Testis (tissue), 3 donors: ENCODE data around the gene RNASEL. TPM values are rescaled to one million over a fixed set of nuclear protein-coding genes. Genes with fewer than 3 reads are reported as not detected.

Experiments
- DNase-seq: peaks from one replicate; pipeline ENCODE4 v3.0.0-alpha.2; 2019
- H3K27ac ChIP-seq, 2 donors: fragments of 200-600 bp; sonication (generic); one replicate each; pipeline ENCODE4 v1.5.1; 2019
- H3K27me3 ChIP-seq: fragments of 200-600 bp; sonication (generic); one replicate; pipeline ENCODE4 v1.5.1; 2019
- H3K36me3 ChIP-seq: fragments of 200-600 bp; sonication (generic); one replicate; pipeline ENCODE4 v1.5.1; 2017; ENCODE audit warnings: low read depth; ENCODE audit errors: missing control alignments
- H3K4me1 ChIP-seq: fragments of 200-600 bp; sonication (generic); one replicate; pipeline ENCODE4 v1.5.1; 2019
- H3K4me3 ChIP-seq, 2 donors: fragments of 200-600 bp; sonication (generic); one replicate each; pipeline ENCODE4 v1.5.1; 2017 to 2019
- H3K9me3 ChIP-seq: fragments of 200-600 bp; sonication (generic); one replicate; pipeline ENCODE4 v1.5.1; 2017
- CTCF ChIP-seq, 3 experiments: fragments of 450-650 bp in 2 of 3; fragments of 200-600 bp in 1 of 3; sonication (generic) in 1 of 3; IDR thresholded peaks; one replicate each; pipeline ENCODE4 v1.5.1; 2016 to 2019; ENCODE audit warnings: antibody characterized with exemption in 3 of 3, mild to moderate bottlenecking in 2 of 3, moderate library complexity in 1 of 3
- POLR2A ChIP-seq: fragments of 450-650 bp; IDR thresholded peaks from one replicate; pipeline ENCODE4 v1.6.1; 2017; ENCODE audit warnings: antibody characterized with exemption, mild to moderate bottlenecking, moderate library complexity
- WGBS, 2 donors: methylation state at CpG; one replicate each; pipeline ENCODE4 v1.1.5; 2018; 5-methylcytosine and 5-hydroxymethylcytosine counted together
- intact Hi-C: fragments of 100-400 bp; cut with DNase I; formaldehyde crosslinking; loops from one replicate; pipeline ENCODE4 v1.15.1; 2023; ENCODE audit warnings: low total_unique reads
- polyA plus RNA-seq: library from polyadenylated mRNA; stranded (reverse); fragments of 350-450 nt; fragmentation: Illumina TruSeq; extraction: RNeasy Lipid Tissue Mini Kit (QIAGEN cat#74804); gene quantifications from one replicate; pipeline ENCODE4 v1.2.3, GENCODE V29; 2014; ENCODE audit warnings: low read depth, low replicate concordance; ENCODE audit not compliant: insufficient read depth
- total RNA-seq, 2 donors: library from RNA; depleted of rRNA; stranded (reverse); fragments of >200 nt; gene quantifications; one replicate each; pipeline ENCODE4 v1.2.3, GENCODE V29; 2016

Gene RNASEL
- total and polyA plus RNA-seq, 3 donors from 2014 or later, result 4.7 to 7.5 (median 5.4) TPM

- intact Hi-C loops, result no loop called here
- WGBS, 2 donors, result 88 to 100% methylated on average over 1 of the region's 1 CpG
- H3K9me3 ChIP-seq, result no peaks in the 10 kb centered on the region
These were observed 22.3 kb upstream of the RNASEL start for GRCh38 chr1:182611326-182611725.

GRCh38 chr1:182610606-182611194 is 21.6 kb upstream of the RNASEL start:
- no peak overlapping the region for H3K4me3 ChIP-seq
- no peak for DNase-seq
- intact Hi-C loops, result no loop called here

More at GRCh38 chr1:182611326-182611725, 22.3 kb upstream of the RNASEL start:
- H3K27me3 ChIP-seq, result no peaks in the 10 kb centered on the region
- peaks cover 8% of the 10 kb centered on the region for H3K4me1 ChIP-seq
- H3K27ac ChIP-seq, result no peak overlapping the region
- DNase-seq, result no peak
- no peak overlapping the region for H3K4me3 ChIP-seq
- no peaks in the 10 kb centered on the region for H3K36me3 ChIP-seq
- TF ChIP-seq CTCF (IDR thresholded peaks at IDR 0.05) (no peak), POLR2A (no peak)

GRCh38 chr1:182608845-182609610 is 20.0 kb upstream of the RNASEL start:
- Histone ChIP-seq H3K9me3 (no peaks in the 10 kb centered on the region), H3K27me3 (no peaks in the 10 kb centered on the region), H3K36me3 (no peaks in the 10 kb centered on the region), H3K4me1 (peaks cover 4% of the 10 kb centered on the region), H3K4me3 (no peak overlapping the region), H3K27ac (no peak overlapping the region)
- WGBS, 2 donors, result 74 to 91% methylated on average over 9 of the region's 9 CpGs
- intact Hi-C loops, result no loop called here
- TF ChIP-seq CTCF (IDR thresholded peaks at IDR 0.05), result no peak
- DNase-seq, result no peak

More at GRCh38 chr1:182610606-182611194, 21.6 kb upstream of the RNASEL start:
- peaks cover 6% of the 10 kb centered on the region for H3K4me1 ChIP-seq
- H3K27ac ChIP-seq, result no peak overlapping the region
- no peaks in the 10 kb centered on the region for H3K27me3 ChIP-seq
- TF ChIP-seq CTCF (IDR thresholded peaks at IDR 0.05) (no peak), POLR2A (no peak)
- 80 to 92% methylated on average over 6 of the region's 6 CpGs for WGBS, 2 donors
- no peaks in the 10 kb centered on the region for H3K9me3 ChIP-seq
- no peaks in the 10 kb centered on the region for H3K36me3 ChIP-seq

- 89 to 94% methylated on average over 2 of the region's 2 CpGs for WGBS, 2 donors
- TF ChIP-seq POLR2A, result no peak
- TF ChIP-seq CTCF (IDR thresholded peaks at IDR 0.05), result no peak
- H3K9me3 ChIP-seq, result no peaks in the 10 kb centered on the region
- no peak overlapping the region for H3K4me3 ChIP-seq
- no peaks in the 10 kb centered on the region for H3K36me3 ChIP-seq
- no peaks in the 10 kb centered on the region for H3K27me3 ChIP-seq
- H3K27ac ChIP-seq, result no peak overlapping the region
- peaks cover 9% of the 10 kb centered on the region for H3K4me1 ChIP-seq
- intact Hi-C loops, result no loop called here
- no peak for DNase-seq
These were observed 19.2 kb upstream of the RNASEL start for GRCh38 chr1:182608236-182608635.
